Eye (tissue), 1 donor: ENCODE results near the gene CHAD.
"Not testable (repeated sequence)": the region's sequence is repeated elsewhere in the genome, so short reads cannot be mapped to it uniquely, and the experiment has no call there.

Experiments
- DNase-seq: peaks from one replicate; pipeline ENCODE4 v3.0.0-alpha.2; 2015

The CHAD gene

GRCh38 chr17:50472761-50473161 is 4.1 kb upstream of the CHAD start:
- DNase-seq: not testable (repeated sequence)

- DNase-seq: no peak
Measured at GRCh38 chr17:50472286-50472685, 3.6 kb upstream of the CHAD start.

GRCh38 chr17:50471009-50471905 is 2.6 kb upstream of the CHAD start:
- DNase-seq: no peak

GRCh38 chr17:50470426-50470825 is 1.7 kb upstream of the CHAD start:
- DNase-seq: no peak

GRCh38 chr17:50469671-50470305 is 1.1 kb upstream of the CHAD start:
- no peak for DNase-seq

- peak; percentile 45 for DNase-seq
Measured at GRCh38 chr17:50469208-50469605, 527 bp upstream of the CHAD start.

- DNase-seq: no peak
Measured at GRCh38 chr17:50467855-50468303, 801 bp downstream of the CHAD start.

- DNase-seq: no peak
Measured at GRCh38 chr17:50467114-50467854, 1.4 kb downstream of the CHAD start.

GRCh38 chr17:50466371-50467113 is 2.1 kb downstream of the CHAD start:
- no peak for DNase-seq

GRCh38 chr17:50465635-50466034 is 3.0 kb downstream of the CHAD start:
- no peak for DNase-seq

- no peak for DNase-seq
Measured at GRCh38 chr17:50465171-50465570, 3.5 kb downstream of the CHAD start.

- DNase-seq: no peak
Measured at GRCh38 chr17:50464736-50465135, 3.9 kb downstream of the CHAD start.

GRCh38 chr17:50464121-50464520 is 4.6 kb downstream of the CHAD start:
- no peak for DNase-seq

GRCh38 chr17:50462446-50462845 is 6.2 kb downstream of the CHAD start:
- no peak for DNase-seq

- no peak for DNase-seq
Measured at GRCh38 chr17:50461550-50462132, 7.0 kb downstream of the CHAD start.

- DNase-seq: no peak
Measured at GRCh38 chr17:50460831-50461526, 7.7 kb downstream of the CHAD start.

GRCh38 chr17:50459756-50460155 is 8.9 kb downstream of the CHAD start:
- no peak for DNase-seq

GRCh38 chr17:50458701-50459676 is 9.7 kb downstream of the CHAD start:
- DNase-seq: no peak

- DNase-seq: no peak
Measured at GRCh38 chr17:50458270-50458669, 10.4 kb downstream of the CHAD start.

GRCh38 chr17:50457621-50458020 is 11.1 kb downstream of the CHAD start:
- no peak for DNase-seq
